GM18498 (cell line): Measurements from ENCODE around the gene HEATR5B.
"Not testable (repeated sequence)": the region's sequence is repeated elsewhere in the genome, so short reads cannot be mapped to it uniquely, and the experiment has no call there.

ENCODE experiments used
- ATAC-seq: cut with Tn5 transposase; IDR thresholded peaks from one replicate; pipeline ENCODE4 v1.9.1; 2021; ENCODE audit warnings: mild to moderate bottlenecking, moderate library complexity; ENCODE audit not compliant: unreplicated experiment

HEATR5B gene

GRCh38 chr2:36951027-36951518 is 133.1 kb downstream of the HEATR5B start:
- no peak for ATAC-seq

- ATAC-seq = no peak
These were observed 134.3 kb downstream of the HEATR5B start for GRCh38 chr2:36949845-36950244.

GRCh38 chr2:36945240-36945639 is 138.9 kb downstream of the HEATR5B start:
- not testable (repeated sequence) for ATAC-seq

GRCh38 chr2:36941867-36942266 is 142.3 kb downstream of the HEATR5B start:
- ATAC-seq = no peak

GRCh38 chr2:36936526-36936925 is 147.6 kb downstream of the HEATR5B start:
- ATAC-seq = not testable (repeated sequence)

- ATAC-seq = not testable (repeated sequence)
These were observed 152.5 kb downstream of the HEATR5B start for GRCh38 chr2:36931688-36932087.
